Measurements from ENCODE around the gene LCN15. TPM values are rescaled to one million over a fixed set of nuclear protein-coding genes. Genes with fewer than 3 reads are reported as not detected.
"Not testable (repeated sequence)": the region's sequence is repeated elsewhere in the genome, so short reads cannot be mapped to it uniquely, and the experiment has no call there.

The LCN15 gene
- polyA plus RNA-seq, 4 donors = 0.46 to 38.5 (median 8.8) TPM

DNA sequence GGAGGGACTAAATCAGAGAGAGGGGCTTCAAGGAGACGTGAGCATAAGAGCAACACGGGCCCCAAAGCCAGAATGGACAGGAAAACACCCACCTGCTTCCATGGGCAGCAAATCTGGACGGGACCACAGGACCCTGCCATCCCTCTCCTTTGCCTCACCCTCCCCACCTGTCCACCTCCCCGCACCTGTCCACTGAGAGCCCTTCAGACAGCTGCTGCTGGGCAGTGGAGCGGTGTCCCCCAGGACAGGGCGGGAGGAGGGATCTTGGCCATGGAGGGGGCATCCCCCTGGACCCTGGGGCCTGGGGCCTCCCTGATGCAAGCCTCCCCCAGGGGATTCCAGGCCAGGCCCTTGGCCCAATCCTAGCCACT, 34.4 kb upstream of the LCN15 start:
- DNase-seq = no peak
- H3K9me3 ChIP-seq (ENCODE audit: control insufficient read depth in 2 of 2, insufficient read depth in 1 of 2, low read depth in 1 of 2, low read length in 1 of 2) = no peaks in the 10 kb centered on the region
- peaks cover 0 to 61% (median 3%) of the 10 kb centered on the region in 3 donors for H3K4me1 ChIP-seq (ENCODE audit: control insufficient read depth in 3 of 3, insufficient read depth in 2 of 3, low read depth in 1 of 3, low read length in 2 of 3)
- H3K27me3 ChIP-seq (ENCODE audit: control insufficient read depth in 3 of 3, insufficient read depth in 3 of 3, low read length in 3 of 3) = peaks cover 0 to 4% (median 3%) of the 10 kb centered on the region in 3 donors
- H3K4me3 ChIP-seq (ENCODE audit: low read depth in 1 of 3, low read length in 3 of 3) = peak overlapping the region in 1 of 3 donors; percentile 64
- no peak for FAIRE-seq
- H3K36me3 ChIP-seq (ENCODE audit: control insufficient read depth in 3 of 3, insufficient read depth in 2 of 3, low read depth in 1 of 3, low read length in 3 of 3) = peaks cover 0 to 28% (median 0%) of the 10 kb centered on the region in 3 donors
- H3K27ac ChIP-seq (ENCODE audit: low read depth in 1 of 3, low read length in 2 of 3) = peak overlapping the region in 1 of 3 donors; percentile 95
- 48 to 76% (median 59%) methylated on average over 4 to 6 of the region's 6 CpGs for WGBS, 3 donors

DNA sequence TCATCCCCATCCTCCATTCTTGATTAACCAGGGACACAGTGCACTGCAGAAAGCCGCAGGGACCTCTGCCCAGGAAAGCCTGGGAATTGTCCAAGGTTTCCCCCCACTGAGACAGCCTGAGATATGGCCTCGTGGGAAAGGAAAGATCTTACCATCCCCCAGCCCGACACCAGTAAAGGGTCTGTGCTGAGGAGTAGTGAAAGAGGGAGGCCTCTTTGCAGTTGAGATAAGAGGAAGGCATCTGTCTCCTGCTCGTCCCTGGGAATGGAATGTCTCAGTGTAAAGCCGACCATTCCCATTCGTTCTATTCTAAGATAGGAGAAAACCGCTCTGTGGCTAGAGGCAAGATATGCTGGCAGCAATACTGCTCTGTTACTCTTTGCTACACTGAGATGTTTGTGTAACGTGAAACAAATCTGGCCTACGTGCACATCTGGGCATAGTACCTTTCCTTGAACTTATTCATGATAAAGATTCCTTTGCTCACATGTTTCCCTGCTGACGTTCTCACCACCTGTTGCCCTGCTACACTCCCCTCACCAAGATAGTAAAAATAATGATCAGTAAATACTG, 32.5 kb upstream of the LCN15 start:
- not testable (repeated sequence) for H3K9me3 ChIP-seq (ENCODE audit: control insufficient read depth in 2 of 2, insufficient read depth in 1 of 2, low read depth in 1 of 2, low read length in 1 of 2); H3K4me3 ChIP-seq (ENCODE audit: low read depth in 1 of 3, low read length in 3 of 3); H3K27me3 ChIP-seq (ENCODE audit: control insufficient read depth in 3 of 3, insufficient read depth in 3 of 3, low read length in 3 of 3); FAIRE-seq
- WGBS, 3 donors = 9 to 19% (median 11%) methylated on average over 10 of the region's 10 CpGs
- Histone ChIP-seq H3K27ac (ENCODE audit: low read depth in 1 of 3, low read length in 2 of 3) (peak overlapping the region in 1 of 3 donors; percentile 100), H3K36me3 (ENCODE audit: control insufficient read depth in 3 of 3, insufficient read depth in 2 of 3, low read depth in 1 of 3, low read length in 3 of 3) (peaks cover 0 to 36% (median 0%) of the 10 kb centered on the region in 3 donors), H3K4me1 (ENCODE audit: control insufficient read depth in 3 of 3, insufficient read depth in 2 of 3, low read depth in 1 of 3, low read length in 2 of 3) (peaks cover 0 to 78% (median 3%) of the 10 kb centered on the region in 3 donors)
- DNase-seq = peak; percentile 29 to 86

DNA sequence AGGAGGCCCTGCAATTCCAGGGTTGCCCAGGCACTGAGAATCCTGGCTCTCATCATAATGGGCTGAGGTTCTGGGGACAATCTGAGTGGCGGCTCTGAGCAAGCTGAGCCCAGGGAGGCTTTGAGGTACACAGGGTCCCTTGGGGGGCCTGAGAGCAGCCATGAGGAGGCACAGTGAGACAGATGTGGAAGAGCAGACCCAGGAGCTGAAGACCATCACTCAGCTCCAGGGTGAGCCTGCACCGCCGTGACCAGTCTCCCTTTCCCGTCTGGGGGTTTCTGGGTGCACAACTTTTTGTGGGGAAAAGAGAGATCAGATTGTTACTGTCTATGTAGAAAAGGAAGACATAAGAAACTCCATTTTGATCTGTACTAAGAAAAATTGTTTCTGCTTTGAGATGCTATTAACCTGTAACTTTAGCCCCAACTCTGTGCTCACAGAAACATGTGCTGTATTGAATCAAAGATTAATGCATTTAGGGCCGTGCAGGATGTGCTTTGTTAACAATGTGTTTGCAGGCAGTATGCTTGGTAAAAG, 32.0 kb upstream of the LCN15 start, which contains the start of gene CCDC183:
Gene CCDC183 (plus strand): TSS at position 101 of the 537 bp plus-strand sequence. CDS start 60 bp downstream, at position 161.
- H3K9me3 ChIP-seq (ENCODE audit: control insufficient read depth in 2 of 2, insufficient read depth in 1 of 2, low read depth in 1 of 2, low read length in 1 of 2) = no peaks in the 10 kb centered on the region
- peaks cover 0 to 81% (median 3%) of the 10 kb centered on the region in 3 donors for H3K4me1 ChIP-seq (ENCODE audit: control insufficient read depth in 3 of 3, insufficient read depth in 2 of 3, low read depth in 1 of 3, low read length in 2 of 3)
- H3K36me3 ChIP-seq (ENCODE audit: control insufficient read depth in 3 of 3, insufficient read depth in 2 of 3, low read depth in 1 of 3, low read length in 3 of 3) = peaks cover 0 to 38% (median 0%) of the 10 kb centered on the region in 3 donors
- peak within 1 kb of the TSS in 1 of 3 donors; percentile 15 for H3K4me3 ChIP-seq (ENCODE audit: low read depth in 1 of 3, low read length in 3 of 3)
- 37 to 50% (median 44%) methylated on average over 5 of the region's 5 CpGs for WGBS, 3 donors
- DNase-seq (no peak), FAIRE-seq (no peak)
- peaks cover 0 to 4% (median 3%) of the 10 kb centered on the region in 3 donors for H3K27me3 ChIP-seq (ENCODE audit: control insufficient read depth in 3 of 3, insufficient read depth in 3 of 3, low read length in 3 of 3)
- H3K27ac ChIP-seq (ENCODE audit: low read depth in 1 of 3, low read length in 2 of 3) = peak within 1 kb of the TSS in 1 of 3 donors; percentile 100

DNA sequence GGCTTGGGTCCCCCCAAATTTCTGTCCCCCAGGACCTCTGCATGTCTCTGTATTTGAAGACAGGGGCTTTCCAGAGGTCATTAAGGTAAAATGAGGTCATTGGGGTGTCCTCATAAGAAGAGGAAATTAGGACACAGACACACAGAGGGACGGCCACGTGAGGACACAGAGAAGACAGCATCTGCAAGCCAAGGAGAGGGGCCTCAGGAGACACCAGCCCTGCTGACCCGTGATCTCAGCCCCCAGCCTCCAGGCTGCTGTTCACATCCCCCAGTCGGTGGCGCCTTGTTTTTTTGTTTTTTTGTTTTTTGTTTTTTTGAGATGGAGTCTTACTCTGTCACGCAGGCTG, 30.7 kb upstream of the LCN15 start:
- no peak overlapping the region for H3K4me3 ChIP-seq (ENCODE audit: low read depth in 1 of 3, low read length in 3 of 3)
- no peaks in the 10 kb centered on the region for H3K9me3 ChIP-seq (ENCODE audit: control insufficient read depth in 2 of 2, insufficient read depth in 1 of 2, low read depth in 1 of 2, low read length in 1 of 2)
- H3K27ac ChIP-seq (ENCODE audit: low read depth in 1 of 3, low read length in 2 of 3) = peak overlapping the region in 1 of 3 donors; percentile 100
- H3K4me1 ChIP-seq (ENCODE audit: control insufficient read depth in 3 of 3, insufficient read depth in 2 of 3, low read depth in 1 of 3, low read length in 2 of 3) = peaks cover 0 to 82% (median 0%) of the 10 kb centered on the region in 3 donors
- H3K36me3 ChIP-seq (ENCODE audit: control insufficient read depth in 3 of 3, insufficient read depth in 2 of 3, low read depth in 1 of 3, low read length in 3 of 3) = peaks cover 0 to 38% (median 0%) of the 10 kb centered on the region in 3 donors
- no peak for DNase-seq
- FAIRE-seq = no peak
- WGBS, 3 donors = 71 to 85% (median 80%) methylated on average over 5 to 6 of the region's 6 CpGs
- H3K27me3 ChIP-seq (ENCODE audit: control insufficient read depth in 3 of 3, insufficient read depth in 3 of 3, low read length in 3 of 3) = peaks cover 0 to 3% (median 0%) of the 10 kb centered on the region in 3 donors

DNA sequence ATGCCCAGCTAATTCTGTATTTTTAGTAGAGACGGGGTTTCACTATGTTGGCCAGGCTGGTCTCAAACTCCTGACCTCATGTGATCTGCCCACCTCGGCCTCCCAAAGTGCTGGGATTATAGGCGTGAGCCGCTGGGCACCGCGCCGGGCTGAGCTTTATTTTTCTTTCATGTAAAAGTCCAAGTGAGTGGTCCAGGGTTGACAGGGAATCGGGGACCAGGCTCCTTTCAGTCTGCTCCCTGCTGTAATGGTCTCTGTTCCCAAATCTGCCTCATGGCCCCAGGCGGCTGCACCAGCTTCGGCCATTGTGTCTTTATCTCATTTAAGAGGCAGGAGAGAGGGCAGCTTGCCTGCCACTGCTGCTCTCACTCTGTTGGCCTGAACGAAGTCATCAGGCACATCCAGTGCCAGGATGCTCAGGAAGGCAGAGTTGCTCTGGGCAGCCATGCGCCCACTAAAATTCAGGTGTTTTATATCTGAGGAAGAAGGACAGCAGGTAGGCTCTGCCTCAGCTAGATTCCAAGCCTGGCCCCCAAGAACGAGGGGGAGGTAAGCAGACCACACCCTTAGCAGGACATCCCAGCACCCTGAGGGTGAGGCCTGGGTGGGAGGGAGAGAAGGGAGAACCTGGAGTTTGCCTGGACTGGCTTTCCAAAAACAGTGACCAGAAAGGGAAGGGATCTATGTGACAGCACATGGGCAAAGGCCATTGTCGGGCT, 30.1 kb upstream of the LCN15 start:
- H3K27me3 ChIP-seq (ENCODE audit: control insufficient read depth in 3 of 3, insufficient read depth in 3 of 3, low read length in 3 of 3) = peaks cover 0 to 1% (median 0%) of the 10 kb centered on the region in 3 donors
- H3K4me3 ChIP-seq (ENCODE audit: low read depth in 1 of 3, low read length in 3 of 3) = no peak overlapping the region
- H3K4me1 ChIP-seq (ENCODE audit: control insufficient read depth in 3 of 3, insufficient read depth in 2 of 3, low read depth in 1 of 3, low read length in 2 of 3) = peaks cover 0 to 84% (median 0%) of the 10 kb centered on the region in 3 donors
- 85 to 89% (median 88%) methylated on average over 14 of the region's 14 CpGs for WGBS, 3 donors
- no peak for FAIRE-seq
- no peak for DNase-seq
- H3K36me3 ChIP-seq (ENCODE audit: control insufficient read depth in 3 of 3, insufficient read depth in 2 of 3, low read depth in 1 of 3, low read length in 3 of 3) = peaks cover 0 to 38% (median 0%) of the 10 kb centered on the region in 3 donors
- no peaks in the 10 kb centered on the region for H3K9me3 ChIP-seq (ENCODE audit: control insufficient read depth in 2 of 2, insufficient read depth in 1 of 2, low read depth in 1 of 2, low read length in 1 of 2)
- peak overlapping the region in 1 of 3 donors; percentile 100 for H3K27ac ChIP-seq (ENCODE audit: low read depth in 1 of 3, low read length in 2 of 3)

DNA sequence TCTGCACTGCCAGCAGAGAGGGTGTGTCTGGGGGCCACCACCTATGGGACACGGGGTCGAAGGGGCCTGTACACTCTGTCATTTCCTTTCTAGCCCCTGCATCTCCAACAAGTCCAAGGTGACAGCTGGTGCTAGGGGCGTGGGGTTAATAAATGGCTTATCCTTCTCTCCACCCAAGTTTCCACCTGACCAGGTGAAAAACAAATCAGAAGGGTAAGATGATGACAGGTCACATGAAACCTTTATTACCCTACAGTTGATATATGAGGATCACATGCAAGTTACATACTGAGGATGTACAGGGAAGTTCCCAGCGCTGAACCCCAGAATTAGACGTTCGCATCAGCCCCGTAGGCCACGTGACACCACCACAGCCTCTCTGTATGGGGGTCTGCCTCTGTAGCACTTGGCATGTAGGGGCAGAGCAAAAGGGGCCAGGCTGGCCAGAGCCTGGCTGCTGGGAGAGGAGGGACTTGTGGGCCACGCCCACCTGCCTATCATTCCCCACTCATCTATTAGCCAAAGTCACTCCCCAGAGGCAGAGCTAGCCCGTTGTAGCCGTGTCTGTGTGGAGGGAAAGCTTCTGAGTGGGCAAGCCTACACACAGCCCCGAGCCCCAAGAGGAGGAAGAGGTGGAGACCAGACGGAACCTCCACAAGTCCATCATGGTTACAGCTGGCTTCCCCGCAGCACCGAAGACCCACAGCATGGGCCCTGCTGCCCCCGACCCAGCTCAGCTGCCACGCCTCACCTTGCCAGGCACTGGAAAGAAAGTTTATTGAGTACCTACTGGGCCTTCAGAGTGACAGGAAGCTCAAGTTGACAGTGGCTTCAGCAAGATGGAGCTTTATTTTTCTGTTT, 29.0 kb upstream of the LCN15 start:
- Histone ChIP-seq H3K27me3 (ENCODE audit: control insufficient read depth in 3 of 3, insufficient read depth in 3 of 3, low read length in 3 of 3) (no peaks in the 10 kb centered on the region), H3K9me3 (ENCODE audit: control insufficient read depth in 2 of 2, insufficient read depth in 1 of 2, low read depth in 1 of 2, low read length in 1 of 2) (no peaks in the 10 kb centered on the region), H3K4me3 (ENCODE audit: low read depth in 1 of 3, low read length in 3 of 3) (peak overlapping the region in 1 of 3 donors; percentile 92), H3K36me3 (ENCODE audit: control insufficient read depth in 3 of 3, insufficient read depth in 2 of 3, low read depth in 1 of 3, low read length in 3 of 3) (peaks cover 0 to 38% (median 0%) of the 10 kb centered on the region in 3 donors), H3K27ac (ENCODE audit: low read depth in 1 of 3, low read length in 2 of 3) (peak overlapping the region; percentile 1 to 100 (median 95)), H3K4me1 (ENCODE audit: control insufficient read depth in 3 of 3, insufficient read depth in 2 of 3, low read depth in 1 of 3, low read length in 2 of 3) (peaks cover 0 to 75% (median 0%) of the 10 kb centered on the region in 3 donors)
- peak; percentile 68 to 96 for DNase-seq
- 40 to 69% (median 43%) methylated on average over 17 of the region's 17 CpGs for WGBS, 3 donors
- no peak for FAIRE-seq

DNA sequence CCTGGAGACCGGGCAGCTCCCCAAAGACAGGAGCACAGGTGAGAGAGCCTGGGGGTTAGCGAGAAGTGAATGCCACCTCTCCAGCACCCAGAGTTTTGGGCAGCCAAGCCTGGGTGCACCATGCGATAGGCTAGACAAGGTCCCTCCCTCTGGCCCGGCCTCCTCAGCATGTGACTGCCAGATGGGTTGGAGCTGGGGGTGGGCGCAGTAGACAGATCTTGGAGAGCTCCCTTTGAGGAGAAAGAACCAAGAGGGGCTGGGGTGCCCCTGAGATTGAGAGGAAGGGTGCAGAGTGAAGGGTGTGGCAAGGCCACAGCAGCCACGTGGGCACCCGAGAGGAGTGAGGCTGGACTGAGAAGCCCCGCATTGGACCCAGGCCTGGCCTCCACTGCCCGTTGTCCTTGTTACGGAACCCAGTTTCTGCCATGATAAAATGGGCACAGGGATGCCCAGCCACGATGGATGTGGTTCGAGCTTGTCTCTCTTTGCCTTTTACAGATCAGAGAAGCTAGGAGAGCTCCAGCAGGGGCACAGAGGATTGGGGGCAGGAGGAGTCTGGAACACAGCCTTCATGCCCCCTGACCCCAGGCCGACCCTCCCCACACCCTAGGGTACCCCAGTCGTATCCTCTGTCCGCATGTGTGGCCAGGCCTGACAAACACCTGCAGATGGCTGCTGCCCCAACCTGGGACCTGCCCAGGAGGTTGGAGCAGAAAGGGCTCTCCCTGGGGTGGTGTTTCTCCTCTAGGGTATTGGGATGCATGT, 28.2 kb upstream of the LCN15 start:
- 47 to 66% (median 53%) methylated on average over 15 of the region's 15 CpGs for WGBS, 3 donors
- DNase-seq = peak in 1 of 2 donors; percentile 82
- H3K27me3 ChIP-seq (ENCODE audit: control insufficient read depth in 3 of 3, insufficient read depth in 3 of 3, low read length in 3 of 3) = no peaks in the 10 kb centered on the region
- peak overlapping the region; percentile 34 to 100 (median 95) for H3K27ac ChIP-seq (ENCODE audit: low read depth in 1 of 3, low read length in 2 of 3)
- H3K4me3 ChIP-seq (ENCODE audit: low read depth in 1 of 3, low read length in 3 of 3) = peak overlapping the region in 2 of 3 donors; percentile 65 to 92
- no peaks in the 10 kb centered on the region for H3K9me3 ChIP-seq (ENCODE audit: control insufficient read depth in 2 of 2, insufficient read depth in 1 of 2, low read depth in 1 of 2, low read length in 1 of 2)
- peaks cover 0 to 79% (median 0%) of the 10 kb centered on the region in 3 donors for H3K4me1 ChIP-seq (ENCODE audit: control insufficient read depth in 3 of 3, insufficient read depth in 2 of 3, low read depth in 1 of 3, low read length in 2 of 3)
- H3K36me3 ChIP-seq (ENCODE audit: control insufficient read depth in 3 of 3, insufficient read depth in 2 of 3, low read depth in 1 of 3, low read length in 3 of 3) = peaks cover 0 to 38% (median 0%) of the 10 kb centered on the region in 3 donors
- no peak for FAIRE-seq
